ENCODE data around the gene NHP2. TPM values are rescaled to one million over a fixed set of nuclear protein-coding genes. Genes with fewer than 3 reads are reported as not detected.
"Not testable (repeated sequence)": the region's sequence is repeated elsewhere in the genome, so short reads cannot be mapped to it uniquely, and the experiment has no call there.

The NHP2 gene
- polyA plus RNA-seq = 100 to 1,000 TPM; 163 to 196 (median 195) TPM

- Mint-ChIP-seq H3K4me3 (peak within 1 kb of the TSS; percentile 93 to 98 (median 97)), H3K9me3 (no peaks in the 10 kb centered on the region), H3K27me3 (ENCODE audit: low read depth in 3 of 3) (peaks cover 4 to 11% (median 6%) of the 10 kb centered on the region in 3 donors), H3K4me1 (peaks cover 24 to 31% of the 10 kb centered on the region in 2 donors), H3K27ac (peak within 1 kb of the TSS; percentile 86 to 92 (median 88)), H3K36me3 (peaks cover 0 to 5% (median 0%) of the 10 kb centered on the region in 3 donors)
- peak; percentile 94 for DNase-seq
Observed at GRCh38 chr5:178153530-178154340, at the start of gene NHP2. Gene NHP2 (minus strand): TSS chr5:178153885. CDS start chr5:178153817, 68 bp downstream.

GRCh38 chr5:178202541-178202940, 48.9 kb upstream of the NHP2 start:
- Mint-ChIP-seq H3K4me3 (peak overlapping the region in 4 of 5 donors; percentile 36 to 70 (median 52)), H3K27me3 (ENCODE audit: low read depth in 3 of 3) (peaks cover 8 to 20% (median 18%) of the 10 kb centered on the region in 3 donors), H3K36me3 (peaks cover 0 to 7% (median 0%) of the 10 kb centered on the region in 3 donors), H3K4me1 (peaks cover 22 to 26% of the 10 kb centered on the region in 2 donors), H3K9me3 (no peaks in the 10 kb centered on the region), H3K27ac (no peak overlapping the region)
- no peak for DNase-seq

- H3K27me3 Mint-ChIP-seq (ENCODE audit: low read depth in 3 of 3) = peaks cover 8 to 20% (median 18%) of the 10 kb centered on the region in 3 donors
- H3K27ac Mint-ChIP-seq = no peak overlapping the region
- H3K4me3 Mint-ChIP-seq = peak overlapping the region in 3 of 5 donors; percentile 31 to 41 (median 38)
- no peak for DNase-seq
- H3K36me3 Mint-ChIP-seq = peaks cover 0 to 7% (median 0%) of the 10 kb centered on the region in 3 donors
- no peaks in the 10 kb centered on the region for H3K9me3 Mint-ChIP-seq
- peaks cover 16 to 19% of the 10 kb centered on the region in 2 donors for H3K4me1 Mint-ChIP-seq
Observed at GRCh38 chr5:178201927-178202235, 48.2 kb upstream of the NHP2 start.

GRCh38 chr5:178201221-178201926, 47.7 kb upstream of the NHP2 start:
- Mint-ChIP-seq H3K9me3 (no peaks in the 10 kb centered on the region), H3K4me1 (peaks cover 14 to 19% of the 10 kb centered on the region in 2 donors), H3K27ac (no peak overlapping the region), H3K27me3 (ENCODE audit: low read depth in 3 of 3) (peaks cover 7 to 18% (median 17%) of the 10 kb centered on the region in 3 donors), H3K36me3 (peaks cover 0 to 6% (median 0%) of the 10 kb centered on the region in 3 donors), H3K4me3 (peak overlapping the region in 2 of 5 donors; percentile 38 to 41)
- no peak for DNase-seq

- H3K36me3 Mint-ChIP-seq = peaks cover 0 to 3% (median 0%) of the 10 kb centered on the region in 3 donors
- H3K27me3 Mint-ChIP-seq (ENCODE audit: low read depth in 3 of 3) = peaks cover 5 to 10% (median 6%) of the 10 kb centered on the region in 3 donors
- no peak overlapping the region for H3K27ac Mint-ChIP-seq
- no peak for DNase-seq
- peaks cover 16 to 17% of the 10 kb centered on the region in 2 donors for H3K4me1 Mint-ChIP-seq
- no peak overlapping the region for H3K4me3 Mint-ChIP-seq
- H3K9me3 Mint-ChIP-seq = no peaks in the 10 kb centered on the region
Observed at GRCh38 chr5:178199581-178200434, 46.1 kb upstream of the NHP2 start.

- H3K36me3 Mint-ChIP-seq = no peaks in the 10 kb centered on the region
- H3K4me3 Mint-ChIP-seq = no peak overlapping the region
- peaks cover 0 to 3% (median 0%) of the 10 kb centered on the region in 3 donors for H3K27me3 Mint-ChIP-seq (ENCODE audit: low read depth in 3 of 3)
- H3K4me1 Mint-ChIP-seq = peaks cover 24 to 27% of the 10 kb centered on the region in 2 donors
- H3K9me3 Mint-ChIP-seq = no peaks in the 10 kb centered on the region
- H3K27ac Mint-ChIP-seq = no peak overlapping the region
- no peak for DNase-seq
Observed at GRCh38 chr5:178198706-178199105, 45.0 kb upstream of the NHP2 start.

- H3K4me1 Mint-ChIP-seq = peaks cover 29 to 32% of the 10 kb centered on the region in 2 donors
- not testable (repeated sequence) for H3K27me3 Mint-ChIP-seq (ENCODE audit: low read depth in 3 of 3); DNase-seq; H3K4me3 Mint-ChIP-seq; H3K27ac Mint-ChIP-seq; H3K36me3 Mint-ChIP-seq; H3K9me3 Mint-ChIP-seq
Observed at GRCh38 chr5:178198151-178198550, 44.5 kb upstream of the NHP2 start.

- Mint-ChIP-seq H3K4me1 (peaks cover 37 to 43% of the 10 kb centered on the region in 2 donors), H3K27ac (no peak overlapping the region), H3K9me3 (no peaks in the 10 kb centered on the region), H3K36me3 (no peaks in the 10 kb centered on the region), H3K27me3 (ENCODE audit: low read depth in 3 of 3) (peaks cover 0 to 2% (median 1%) of the 10 kb centered on the region in 3 donors), H3K4me3 (no peak overlapping the region)
- DNase-seq = no peak
Observed at GRCh38 chr5:178196986-178197385, 43.3 kb upstream of the NHP2 start.

- peaks cover 37 to 43% of the 10 kb centered on the region in 2 donors for H3K4me1 Mint-ChIP-seq
- no peaks in the 10 kb centered on the region for H3K9me3 Mint-ChIP-seq
Observed at GRCh38 chr5:178196281-178196812, 42.7 kb upstream of the NHP2 start.

GRCh38 chr5:178194026-178194425, 40.3 kb upstream of the NHP2 start:
- H3K4me1 Mint-ChIP-seq = peaks cover 37 to 43% of the 10 kb centered on the region in 2 donors
- peak in 2 of 3 donors; percentile 23 to 25 for DNase-seq
- peak overlapping the region; percentile 40 to 69 (median 61) for H3K4me3 Mint-ChIP-seq
- no peaks in the 10 kb centered on the region for H3K36me3 Mint-ChIP-seq
- H3K27ac Mint-ChIP-seq = peak overlapping the region; percentile 36 to 80 (median 62)
- no peaks in the 10 kb centered on the region for H3K9me3 Mint-ChIP-seq
- peaks cover 0 to 2% (median 1%) of the 10 kb centered on the region in 3 donors for H3K27me3 Mint-ChIP-seq (ENCODE audit: low read depth in 3 of 3)

More at GRCh38 chr5:178196281-178196812, 42.7 kb upstream of the NHP2 start:
- no peak for DNase-seq
- Mint-ChIP-seq H3K36me3 (no peaks in the 10 kb centered on the region), H3K4me3 (peak overlapping the region in 2 of 5 donors; percentile 35 to 40), H3K27ac (peak overlapping the region in 3 of 6 donors; percentile 8 to 58 (median 34)), H3K27me3 (ENCODE audit: low read depth in 3 of 3) (peaks cover 0 to 2% (median 1%) of the 10 kb centered on the region in 3 donors)

GRCh38 chr5:178193251-178193809, 39.6 kb upstream of the NHP2 start:
- peaks cover 0 to 3% (median 3%) of the 10 kb centered on the region in 3 donors for H3K27me3 Mint-ChIP-seq (ENCODE audit: low read depth in 3 of 3)
- DNase-seq = peak in 2 of 3 donors; percentile 35 to 37
- peak overlapping the region; percentile 38 to 91 (median 76) for H3K27ac Mint-ChIP-seq
- H3K9me3 Mint-ChIP-seq = no peaks in the 10 kb centered on the region
- H3K4me1 Mint-ChIP-seq = peaks cover 37 to 43% of the 10 kb centered on the region in 2 donors
- peaks cover 0 to 1% (median 0%) of the 10 kb centered on the region in 3 donors for H3K36me3 Mint-ChIP-seq
- H3K4me3 Mint-ChIP-seq = peak overlapping the region; percentile 79 to 87 (median 81)

- peaks cover 0 to 3% (median 0%) of the 10 kb centered on the region in 3 donors for H3K36me3 Mint-ChIP-seq
- H3K4me1 Mint-ChIP-seq = peaks cover 37 to 43% of the 10 kb centered on the region in 2 donors
- DNase-seq = no peak
- H3K9me3 Mint-ChIP-seq = no peaks in the 10 kb centered on the region
- H3K27ac Mint-ChIP-seq = peak overlapping the region in 5 of 6 donors; percentile 25 to 91 (median 41)
- H3K4me3 Mint-ChIP-seq = peak overlapping the region; percentile 79 to 87 (median 81)
- peaks cover 0 to 4% (median 3%) of the 10 kb centered on the region in 3 donors for H3K27me3 Mint-ChIP-seq (ENCODE audit: low read depth in 3 of 3)
Observed at GRCh38 chr5:178192787-178193186, 39.1 kb upstream of the NHP2 start.
